Osteocyte (in vitro differentiated cells): ENCODE measurements around the gene AARS2. TPM values are rescaled to one million over a fixed set of nuclear protein-coding genes. Genes with fewer than 3 reads are reported as not detected.

Experiments used
- DNase-seq: peaks from one replicate; pipeline ENCODE4 v3.0.0; 2021; ENCODE audit warnings: mixed read lengths; ENCODE audit not compliant: unreplicated experiment; ENCODE audit errors: extremely low spot score
- H3K27ac Mint-ChIP-seq: one replicate; pipeline ENCODE4 v1.8.0; 2021; ENCODE audit warnings: mild to moderate bottlenecking, mixed read lengths; ENCODE audit not compliant: unreplicated experiment
- H3K27me3 Mint-ChIP-seq: one replicate; pipeline ENCODE4 v1.8.0; 2021; ENCODE audit warnings: mixed read lengths; ENCODE audit not compliant: unreplicated experiment
- H3K36me3 Mint-ChIP-seq: one replicate; pipeline ENCODE4 v1.8.0; 2021; ENCODE audit warnings: mixed read lengths; ENCODE audit not compliant: unreplicated experiment
- H3K4me1 Mint-ChIP-seq: one replicate; pipeline ENCODE4 v1.8.0; 2021; ENCODE audit warnings: mixed read lengths; ENCODE audit not compliant: unreplicated experiment
- H3K4me3 Mint-ChIP-seq: one replicate; pipeline ENCODE4 v1.8.0; 2021; ENCODE audit warnings: mild to moderate bottlenecking, moderate library complexity, mixed read lengths; ENCODE audit not compliant: unreplicated experiment
- H3K9me3 Mint-ChIP-seq: one replicate; pipeline ENCODE4 v1.8.0; 2021; ENCODE audit warnings: mixed read lengths; ENCODE audit not compliant: unreplicated experiment
- total RNA-seq: library from RNA; stranded (reverse); gene quantifications from 2 replicates; pipeline ENCODE4 v1.2.1, GENCODE V29; 2021
- TF ChIP-seq, protein P1 (sequence below): fragments of 200-600 bp; sonication (generic); IDR thresholded peaks from 2 replicates; pipeline ENCODE4 v1.5.0; 2021; ENCODE audit warnings: antibody characterized with exemption, mild to moderate bottlenecking, moderate library complexity

The AARS2 gene
- total RNA-seq, 1 donor from 2014 or later, result 13.2 TPM

DNA sequence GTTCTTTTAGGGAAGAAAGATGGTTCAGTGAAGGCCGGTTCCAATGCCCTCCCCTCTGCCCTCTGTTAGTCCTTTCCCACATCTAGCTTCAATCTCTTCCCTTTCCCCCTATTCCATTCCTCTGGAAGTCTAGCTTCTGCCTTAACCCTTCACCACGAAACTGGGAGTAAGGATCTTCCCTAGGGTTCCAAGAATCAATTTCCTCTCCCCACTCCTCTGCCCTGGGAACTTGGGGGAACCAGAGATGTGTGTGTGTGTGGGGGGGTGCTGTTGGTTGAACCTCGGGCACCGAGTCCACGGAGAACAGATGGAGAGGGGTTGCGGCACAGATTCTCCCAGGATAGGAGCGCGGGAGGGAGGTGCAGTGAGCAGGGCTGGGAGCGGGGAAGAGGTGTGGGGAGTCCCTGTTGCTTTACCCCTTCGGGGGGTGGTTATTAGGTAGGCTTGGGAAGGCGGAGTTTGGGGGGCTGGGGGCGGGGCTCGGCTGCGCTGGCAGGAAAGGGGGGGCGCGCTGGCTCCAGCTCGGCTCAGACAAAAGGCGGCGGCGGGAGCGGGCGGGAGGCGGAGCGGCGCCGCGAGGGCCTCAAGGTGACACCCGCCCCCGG is 43.1 kb downstream of the AARS2 start, which contains the start of gene TMEM151B:
Gene TMEM151B (plus strand): TSS at position 530 of the 605 bp plus-strand sequence. CDS start 293 bp downstream, outside the sequence.
- Mint-ChIP-seq H3K4me3 (peak within 1 kb of the TSS; percentile 66), H3K36me3 (no peaks in the 10 kb centered on the region), H3K27me3 (peaks cover 43% of the 10 kb centered on the region), H3K4me1 (peaks cover 4% of the 10 kb centered on the region), H3K9me3 (no peaks in the 10 kb centered on the region), H3K27ac (no peak within 1 kb of the TSS)
- TF ChIP-seq, protein P1, sequence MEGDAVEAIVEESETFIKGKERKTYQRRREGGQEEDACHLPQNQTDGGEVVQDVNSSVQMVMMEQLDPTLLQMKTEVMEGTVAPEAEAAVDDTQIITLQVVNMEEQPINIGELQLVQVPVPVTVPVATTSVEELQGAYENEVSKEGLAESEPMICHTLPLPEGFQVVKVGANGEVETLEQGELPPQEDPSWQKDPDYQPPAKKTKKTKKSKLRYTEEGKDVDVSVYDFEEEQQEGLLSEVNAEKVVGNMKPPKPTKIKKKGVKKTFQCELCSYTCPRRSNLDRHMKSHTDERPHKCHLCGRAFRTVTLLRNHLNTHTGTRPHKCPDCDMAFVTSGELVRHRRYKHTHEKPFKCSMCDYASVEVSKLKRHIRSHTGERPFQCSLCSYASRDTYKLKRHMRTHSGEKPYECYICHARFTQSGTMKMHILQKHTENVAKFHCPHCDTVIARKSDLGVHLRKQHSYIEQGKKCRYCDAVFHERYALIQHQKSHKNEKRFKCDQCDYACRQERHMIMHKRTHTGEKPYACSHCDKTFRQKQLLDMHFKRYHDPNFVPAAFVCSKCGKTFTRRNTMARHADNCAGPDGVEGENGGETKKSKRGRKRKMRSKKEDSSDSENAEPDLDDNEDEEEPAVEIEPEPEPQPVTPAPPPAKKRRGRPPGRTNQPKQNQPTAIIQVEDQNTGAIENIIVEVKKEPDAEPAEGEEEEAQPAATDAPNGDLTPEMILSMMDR, result no peak
- DNase-seq, result no peak

DNA sequence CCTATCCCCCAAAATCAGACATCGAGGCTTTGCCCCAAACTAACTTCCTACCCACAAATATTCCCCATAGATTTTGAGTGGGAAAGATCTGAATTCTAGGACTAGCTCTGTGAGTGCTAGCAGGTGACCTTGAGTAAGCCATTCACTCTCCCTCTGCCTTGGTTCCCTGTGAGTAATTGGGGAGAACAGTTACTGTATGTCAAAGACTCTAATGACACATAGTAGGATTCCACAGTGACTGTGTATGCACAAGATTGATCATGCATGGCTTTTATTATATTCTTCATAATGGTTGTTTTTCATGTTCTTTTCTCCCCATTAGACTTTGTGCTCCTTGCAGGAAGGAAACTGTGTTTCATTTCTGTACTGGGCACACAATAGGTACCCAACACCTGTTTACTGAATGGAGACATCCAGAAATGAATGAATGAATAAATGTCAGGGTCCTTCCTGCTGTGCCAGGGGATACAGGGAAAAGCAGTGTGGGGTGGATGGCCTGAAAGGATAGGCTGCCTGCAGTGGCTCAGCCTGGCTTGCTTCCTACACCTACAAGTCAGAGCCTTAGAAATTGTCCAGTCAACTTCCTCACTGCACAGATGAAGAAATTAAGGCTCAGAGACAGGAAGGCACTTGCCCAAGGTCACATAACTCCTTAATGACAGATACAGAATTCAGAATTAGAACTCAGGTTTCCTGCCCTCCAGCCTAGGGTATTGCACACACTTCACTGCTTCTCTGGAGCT is 43.8 kb downstream of the AARS2 start:
- H3K27me3 Mint-ChIP-seq, result peaks cover 42% of the 10 kb centered on the region
- peaks cover 9% of the 10 kb centered on the region for H3K4me1 Mint-ChIP-seq
- TF ChIP-seq, protein P1, result no peak
- DNase-seq, result no peak
- no peaks in the 10 kb centered on the region for H3K9me3 Mint-ChIP-seq
- peak overlapping the region; percentile 66 for H3K4me3 Mint-ChIP-seq
- no peak overlapping the region for H3K27ac Mint-ChIP-seq
- no peaks in the 10 kb centered on the region for H3K36me3 Mint-ChIP-seq

DNA sequence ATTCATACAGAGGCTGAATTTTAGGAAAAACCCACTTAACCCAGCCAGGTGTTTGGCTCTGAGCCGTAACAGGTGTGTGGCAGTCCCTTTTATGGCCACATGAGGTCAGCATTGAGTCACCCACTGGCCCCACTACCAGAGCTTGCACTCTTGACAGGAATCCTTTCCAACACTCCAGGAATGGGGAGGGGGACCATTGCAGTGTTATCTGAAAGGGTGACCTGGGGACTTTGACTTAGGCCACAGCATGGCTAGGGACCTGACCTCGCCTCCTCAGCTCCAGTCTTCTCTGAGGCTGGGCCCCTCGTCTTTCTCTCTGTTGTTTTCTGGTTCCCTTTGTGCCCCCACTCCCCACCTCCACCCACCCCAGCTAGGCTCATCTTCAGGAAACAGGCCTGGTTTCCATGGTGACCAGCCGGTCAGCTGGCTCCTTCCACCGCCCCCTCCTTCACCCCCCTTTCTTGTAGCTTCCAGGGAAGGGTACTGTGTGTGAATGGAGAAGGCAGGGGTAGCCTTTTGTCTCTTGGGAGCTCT is 45.0 kb downstream of the AARS2 start:
- no peak overlapping the region for H3K4me3 Mint-ChIP-seq
- TF ChIP-seq, protein P1, result peak; percentile 94
- H3K36me3 Mint-ChIP-seq, result no peaks in the 10 kb centered on the region
- no peaks in the 10 kb centered on the region for H3K9me3 Mint-ChIP-seq
- H3K27me3 Mint-ChIP-seq, result peaks cover 37% of the 10 kb centered on the region
- DNase-seq, result no peak
- no peak overlapping the region for H3K27ac Mint-ChIP-seq
- H3K4me1 Mint-ChIP-seq, result peaks cover 21% of the 10 kb centered on the region

DNA sequence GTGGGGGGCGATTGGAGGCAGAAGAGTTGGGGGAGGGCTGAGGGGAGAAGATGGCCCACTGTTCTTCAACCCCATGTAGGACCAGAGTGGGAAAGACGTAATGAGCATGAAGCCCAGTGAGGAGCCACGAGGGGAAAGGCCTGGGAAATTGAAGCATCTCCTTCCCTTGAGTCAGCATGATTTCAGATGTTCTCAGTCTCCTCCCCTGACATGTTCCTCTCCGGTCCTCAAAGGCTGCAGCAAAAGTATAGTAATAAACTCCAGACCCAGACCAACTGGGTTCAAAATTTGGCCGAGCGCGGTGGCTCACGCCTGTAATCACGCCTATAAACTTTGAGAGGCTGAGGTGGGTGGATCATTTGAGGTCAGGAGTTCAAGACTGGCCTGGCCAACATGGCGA is 45.9 kb downstream of the AARS2 start:
- Mint-ChIP-seq H3K27me3 (peaks cover 29% of the 10 kb centered on the region), H3K9me3 (no peaks in the 10 kb centered on the region), H3K4me1 (peaks cover 30% of the 10 kb centered on the region), H3K27ac (no peak overlapping the region), H3K4me3 (no peak overlapping the region), H3K36me3 (no peaks in the 10 kb centered on the region)
- DNase-seq, result no peak
- TF ChIP-seq, protein P1, result no peak

DNA sequence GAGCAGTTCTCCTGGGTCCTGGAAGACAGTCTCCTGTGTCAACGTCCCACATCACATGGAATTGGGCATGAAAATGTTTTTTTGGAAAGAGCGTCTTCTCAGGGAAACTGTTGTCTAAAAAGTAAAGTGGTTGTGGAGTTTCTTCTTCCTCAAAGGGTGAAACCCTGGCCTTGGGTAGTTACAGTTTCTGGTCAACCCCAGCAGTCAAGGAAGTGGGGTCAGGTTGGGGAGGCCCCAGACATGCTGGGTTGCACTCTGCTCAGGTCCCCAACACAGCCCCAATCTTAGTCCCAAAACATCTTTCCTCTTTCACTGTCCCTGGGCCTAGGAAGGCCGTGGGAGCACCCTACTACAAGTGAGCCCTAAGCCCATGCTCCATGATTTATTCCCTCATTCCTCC is 46.8 kb downstream of the AARS2 start:
- Mint-ChIP-seq H3K4me3 (no peak overlapping the region), H3K27me3 (peaks cover 22% of the 10 kb centered on the region), H3K27ac (no peak overlapping the region), H3K36me3 (no peaks in the 10 kb centered on the region), H3K4me1 (peaks cover 30% of the 10 kb centered on the region), H3K9me3 (no peaks in the 10 kb centered on the region)
- TF ChIP-seq, protein P1, result no peak
- DNase-seq, result no peak
